DMS153 (cell line): ENCODE results near the gene ANO10.
"Not testable (repeated sequence)": the region's sequence is repeated elsewhere in the genome, so short reads cannot be mapped to it uniquely, and the experiment has no call there.

ENCODE experiments used
- DNase-seq: peaks from one replicate; lab custom pipeline; 2025; lab: John Stamatoyannopoulos, UW

ANO10 gene

GRCh38 chr3:43521941-43522340, 99.9 kb downstream of the ANO10 start:
- DNase-seq = no peak

- not testable (repeated sequence) for DNase-seq
Observed at GRCh38 chr3:43518515-43518914, 103.3 kb downstream of the ANO10 start.

GRCh38 chr3:43515970-43516635, 105.7 kb downstream of the ANO10 start:
- DNase-seq = no peak

GRCh38 chr3:43515208-43515917, 106.4 kb downstream of the ANO10 start:
- DNase-seq = no peak

- DNase-seq = no peak
Observed at GRCh38 chr3:43512754-43513404, 108.9 kb downstream of the ANO10 start.

GRCh38 chr3:43506644-43507043, 115.2 kb downstream of the ANO10 start:
- DNase-seq = no peak

GRCh38 chr3:43505351-43505750, 116.5 kb downstream of the ANO10 start:
- no peak for DNase-seq

GRCh38 chr3:43503067-43503728, 118.6 kb downstream of the ANO10 start:
- DNase-seq = peak; percentile 1

- DNase-seq = no peak
Observed at GRCh38 chr3:43499256-43499655, 122.6 kb downstream of the ANO10 start.

- DNase-seq = no peak
Observed at GRCh38 chr3:43497905-43498365, 123.9 kb downstream of the ANO10 start.

DNA sequence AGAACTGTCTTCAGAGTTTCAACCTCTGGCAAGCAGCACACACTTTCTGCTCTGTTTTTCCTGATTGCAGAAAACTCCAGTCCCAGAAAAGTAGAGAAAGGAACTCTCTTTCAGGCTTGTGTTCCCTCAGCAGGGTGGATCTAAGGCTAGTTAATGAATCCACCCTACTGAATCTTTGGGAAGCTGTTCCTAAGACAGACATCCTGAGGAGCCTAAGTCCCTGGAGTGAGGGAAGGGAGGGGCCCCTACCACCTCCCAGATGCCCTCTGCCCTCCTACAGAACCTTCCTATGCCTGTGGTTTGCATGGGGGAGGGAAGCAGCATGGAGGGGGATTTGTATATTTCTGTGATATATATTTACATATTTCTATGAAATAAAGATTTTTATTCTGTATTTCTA, 124.4 kb downstream of the ANO10 start:
- DNase-seq = no peak

- DNase-seq = no peak
Observed at GRCh38 chr3:43496740-43497375, 125.0 kb downstream of the ANO10 start.

GRCh38 chr3:43492932-43493331, 128.9 kb downstream of the ANO10 start:
- DNase-seq = not testable (repeated sequence)

DNA sequence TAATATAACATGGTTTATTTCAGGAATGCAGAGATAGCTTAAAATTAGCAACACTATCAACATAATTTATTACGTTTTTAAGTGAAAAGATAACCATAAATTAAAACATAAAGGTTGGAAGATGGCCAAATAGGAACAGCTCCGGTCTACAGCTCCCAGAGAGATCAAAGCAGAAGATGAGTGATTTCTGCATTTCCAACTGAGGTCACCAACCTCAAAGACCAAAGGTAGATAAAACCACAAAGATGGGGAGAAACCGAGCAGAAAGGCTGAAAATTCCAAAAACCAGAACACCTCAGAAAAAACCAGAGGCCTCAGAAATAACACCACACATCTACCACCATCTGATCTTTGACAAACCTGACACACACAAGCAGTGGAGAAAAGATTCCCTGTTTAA, 130.0 kb downstream of the ANO10 start:
- not testable (repeated sequence) for DNase-seq

- no peak for DNase-seq
Observed at GRCh38 chr3:43490640-43491185, 131.1 kb downstream of the ANO10 start.

DNA sequence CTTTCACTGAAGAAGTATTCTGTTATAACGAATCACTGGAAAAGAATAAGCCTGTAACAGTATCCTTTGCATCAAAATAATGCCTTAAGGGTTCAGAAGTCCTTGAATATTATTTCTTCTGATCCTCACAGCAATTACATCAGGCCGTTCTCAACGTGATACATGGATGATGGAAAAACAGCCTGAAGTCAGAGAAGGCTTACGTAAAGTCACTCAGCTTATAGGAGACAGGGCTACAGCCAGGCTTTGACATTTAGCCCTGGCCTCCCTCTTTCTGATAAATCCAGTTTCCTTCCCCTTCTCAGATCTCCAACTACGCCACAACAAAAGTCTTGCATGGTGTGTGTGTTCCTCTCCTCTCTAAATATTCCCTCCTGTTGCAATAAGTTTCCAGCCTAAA, 131.9 kb downstream of the ANO10 start:
- DNase-seq = no peak

GRCh38 chr3:43485931-43486330, 135.9 kb downstream of the ANO10 start:
- no peak for DNase-seq

DNA sequence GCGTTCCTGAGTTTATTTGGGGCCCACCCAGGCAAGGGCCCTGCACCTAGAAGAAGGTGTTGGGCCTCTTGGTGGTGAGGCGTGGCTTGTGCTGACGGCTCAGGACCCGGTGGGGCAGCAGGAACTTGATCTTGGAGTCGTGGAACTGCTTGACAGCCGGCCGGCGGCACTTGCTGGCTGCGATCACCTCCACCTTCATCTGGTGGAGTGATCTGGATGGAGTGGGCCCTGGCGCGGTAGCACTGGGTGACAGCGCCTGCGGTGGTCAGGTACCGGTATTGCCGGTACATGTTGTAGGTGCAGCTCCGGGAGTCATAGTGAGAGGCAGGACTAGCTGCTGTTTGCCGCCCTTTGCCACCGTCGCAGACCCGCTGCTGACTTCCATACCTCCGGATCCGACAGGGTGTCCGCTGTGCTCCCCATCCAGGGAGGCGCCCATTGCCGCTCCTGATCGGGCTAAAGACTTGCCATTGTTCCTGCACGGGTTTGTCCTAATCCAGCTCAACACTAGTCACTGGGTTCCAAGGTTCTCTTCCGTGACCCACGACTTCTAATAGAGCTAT, 136.8 kb downstream of the ANO10 start:
- DNase-seq = no peak

GRCh38 chr3:43481375-43481774, 140.4 kb downstream of the ANO10 start:
- no peak for DNase-seq

DNA sequence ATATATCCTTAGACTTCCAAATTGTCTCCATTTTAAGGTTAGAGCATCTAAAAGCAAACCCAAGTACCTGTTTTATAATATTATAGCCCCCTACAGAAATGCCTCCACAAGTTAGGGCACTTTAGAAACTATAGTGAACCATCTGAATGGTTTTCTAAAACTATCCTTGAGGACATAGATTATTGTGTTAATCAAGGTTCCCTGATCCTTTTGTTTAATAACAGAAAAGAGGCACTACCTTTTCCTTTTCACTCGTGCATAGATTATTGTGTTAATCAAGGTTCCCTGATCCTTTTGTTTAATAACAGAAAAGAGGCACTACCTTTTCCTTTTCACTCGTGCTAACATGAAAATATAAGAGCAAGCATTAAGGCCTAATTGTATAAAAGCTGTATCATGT, 143.0 kb downstream of the ANO10 start:
- DNase-seq = not testable (repeated sequence)

- no peak for DNase-seq
Observed at GRCh38 chr3:43478118-43478785, 143.6 kb downstream of the ANO10 start.
